Measurements from ENCODE around the gene SLIT3.

SLIT3 gene

GRCh38 chr5:168908207-168908606 lies 392.7 kb downstream of the SLIT3 start:
- no peak overlapping the region for H3K4me3 ChIP-seq (ENCODE audit: low read depth, low read length)
- TF ChIP-seq, protein P1, sequence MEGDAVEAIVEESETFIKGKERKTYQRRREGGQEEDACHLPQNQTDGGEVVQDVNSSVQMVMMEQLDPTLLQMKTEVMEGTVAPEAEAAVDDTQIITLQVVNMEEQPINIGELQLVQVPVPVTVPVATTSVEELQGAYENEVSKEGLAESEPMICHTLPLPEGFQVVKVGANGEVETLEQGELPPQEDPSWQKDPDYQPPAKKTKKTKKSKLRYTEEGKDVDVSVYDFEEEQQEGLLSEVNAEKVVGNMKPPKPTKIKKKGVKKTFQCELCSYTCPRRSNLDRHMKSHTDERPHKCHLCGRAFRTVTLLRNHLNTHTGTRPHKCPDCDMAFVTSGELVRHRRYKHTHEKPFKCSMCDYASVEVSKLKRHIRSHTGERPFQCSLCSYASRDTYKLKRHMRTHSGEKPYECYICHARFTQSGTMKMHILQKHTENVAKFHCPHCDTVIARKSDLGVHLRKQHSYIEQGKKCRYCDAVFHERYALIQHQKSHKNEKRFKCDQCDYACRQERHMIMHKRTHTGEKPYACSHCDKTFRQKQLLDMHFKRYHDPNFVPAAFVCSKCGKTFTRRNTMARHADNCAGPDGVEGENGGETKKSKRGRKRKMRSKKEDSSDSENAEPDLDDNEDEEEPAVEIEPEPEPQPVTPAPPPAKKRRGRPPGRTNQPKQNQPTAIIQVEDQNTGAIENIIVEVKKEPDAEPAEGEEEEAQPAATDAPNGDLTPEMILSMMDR (IDR thresholded peaks at IDR 0.05; ENCODE audit: low read depth, low read length), result no peak

GRCh38 chr5:168903061-168903460 lies 397.9 kb downstream of the SLIT3 start:
- TF ChIP-seq, protein P1 (IDR thresholded peaks at IDR 0.05; ENCODE audit: low read depth, low read length), result no peak
- H3K4me3 ChIP-seq (ENCODE audit: low read depth, low read length), result no peak overlapping the region

DNA sequence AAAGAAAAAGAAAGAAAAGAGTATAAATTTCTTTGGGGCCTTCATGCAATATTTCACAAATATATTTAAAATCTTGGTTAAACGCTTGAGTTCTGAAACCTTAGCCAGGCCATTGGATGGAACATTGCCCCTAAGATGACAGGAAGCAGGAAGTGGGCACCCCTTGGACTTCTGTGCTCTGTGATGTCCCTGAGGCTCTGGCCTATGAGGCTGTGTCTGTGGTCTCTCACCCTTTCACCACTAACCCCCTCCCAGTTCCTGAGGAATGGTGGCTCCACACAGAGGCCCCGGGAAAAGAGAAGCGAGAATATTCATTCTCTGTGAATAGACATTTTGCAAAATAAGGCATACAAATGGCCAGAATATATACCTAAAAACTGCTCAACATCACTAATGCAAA lies 401.3 kb downstream of the SLIT3 start:
- TF ChIP-seq, protein P1 (IDR thresholded peaks at IDR 0.05; ENCODE audit: low read depth, low read length), result no peak
- H3K4me3 ChIP-seq (ENCODE audit: low read depth, low read length), result no peak overlapping the region

DNA sequence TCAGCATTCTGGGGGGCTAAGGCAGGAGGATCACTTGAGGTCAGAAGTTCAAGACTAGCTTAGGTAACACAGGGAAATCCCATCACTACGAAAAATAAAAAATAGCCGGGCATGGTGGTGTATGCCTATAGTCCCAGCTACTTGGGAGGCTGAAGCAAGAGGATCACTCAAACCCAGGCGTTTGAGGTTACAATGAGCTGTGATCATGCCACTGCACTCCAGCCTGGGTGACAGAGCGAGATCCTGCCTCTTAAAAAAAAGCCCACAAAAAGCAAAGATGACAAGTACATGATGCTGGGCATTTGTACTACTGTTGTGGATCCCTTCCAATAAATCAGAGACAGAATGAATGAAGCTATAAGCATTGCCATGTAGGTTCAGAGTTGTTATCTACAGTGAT lies 401.7 kb downstream of the SLIT3 start:
- TF ChIP-seq, protein P1 (IDR thresholded peaks at IDR 0.05; ENCODE audit: low read depth, low read length), result no peak
- H3K4me3 ChIP-seq (ENCODE audit: low read depth, low read length), result no peak overlapping the region

DNA sequence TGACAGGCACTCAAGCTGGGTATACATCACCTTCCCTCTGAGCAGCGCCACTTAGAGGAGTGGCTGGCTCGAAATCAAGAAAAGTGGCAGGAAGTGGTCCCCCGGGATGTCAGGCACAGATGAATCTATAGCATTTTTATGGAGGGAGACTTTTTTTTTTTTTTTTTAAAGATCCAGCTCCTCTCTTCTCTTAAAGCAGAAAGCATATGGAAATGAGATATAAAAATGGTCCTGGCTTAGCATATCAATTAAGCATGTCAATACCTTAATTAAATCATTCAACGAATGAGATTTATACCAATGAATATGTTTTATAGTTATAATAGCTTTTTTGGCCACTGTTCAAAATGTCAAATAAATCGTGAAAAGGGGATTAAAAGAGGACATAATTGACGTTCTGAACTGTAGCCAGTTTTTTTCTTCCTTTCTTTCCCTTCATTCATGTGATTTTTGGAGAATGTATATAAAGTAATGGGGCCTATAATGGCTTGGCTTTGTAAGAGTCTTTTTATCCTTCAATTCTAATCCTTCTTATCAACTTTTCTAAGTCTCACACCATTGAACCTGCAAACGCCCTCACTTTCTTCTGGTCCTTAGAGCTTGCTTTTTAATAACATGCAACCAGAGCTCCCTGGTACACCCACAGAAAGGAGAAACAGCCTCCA lies 402.6 kb downstream of the SLIT3 start:
- no peak overlapping the region for H3K4me3 ChIP-seq (ENCODE audit: low read depth, low read length)
- TF ChIP-seq, protein P1 (IDR thresholded peaks at IDR 0.05; ENCODE audit: low read depth, low read length), result no peak

GRCh38 chr5:168897387-168898122 lies 403.4 kb downstream of the SLIT3 start:
- no peak overlapping the region for H3K4me3 ChIP-seq (ENCODE audit: low read depth, low read length)
- TF ChIP-seq, protein P1 (IDR thresholded peaks at IDR 0.05; ENCODE audit: low read depth, low read length), result no peak

All from WI38 (cell line).